GM23338 (cell line): Measurements from ENCODE around the gene RNF34. TPM values are rescaled to one million over a fixed set of nuclear protein-coding genes. Genes with fewer than 3 reads are reported as not detected.

ENCODE experiments used
- ATAC-seq: fragments of 200-7000 bp; cut with Tn5 transposase; 3 replicates; pipeline ENCODE4 v1.9.1; 2020
- DNase-seq: peaks from one replicate; pipeline ENCODE4 v3.0.0-alpha.2; 2015; ENCODE audit warnings: low spot score
- H2AFZ ChIP-seq: fragments of 200-600 bp; sonication (generic); 2 replicates; pipeline ENCODE4 v1.8.0; 2016; ENCODE audit warnings: antibody characterized with exemption, mild to moderate bottlenecking, moderate library complexity
- H3F3A ChIP-seq: fragments of 200-600 bp; sonication (generic); replicated peaks from 2 replicates; pipeline ENCODE4 v1.8.0; 2017; ENCODE audit warnings: antibody characterized with exemption, mixed run types, low read depth
- H3K27ac ChIP-seq: fragments of 200-600 bp; sonication (generic); 2 replicates; pipeline ENCODE4 v1.6.1; 2016; ENCODE audit warnings: low read depth
- H3K27me3 ChIP-seq: fragments of 200-600 bp; sonication (generic); 2 replicates; pipeline ENCODE4 v1.8.0; 2016; ENCODE audit warnings: mild to moderate bottlenecking, mixed run types, moderate library complexity; ENCODE audit not compliant: insufficient read depth
- H3K36me3 ChIP-seq: fragments of 200-600 bp; sonication (generic); 2 replicates; pipeline ENCODE4 v1.8.0; 2016; ENCODE audit warnings: mild to moderate bottlenecking; ENCODE audit not compliant: insufficient read depth
- H3K4me1 ChIP-seq: fragments of 200-600 bp; sonication (generic); 2 replicates; pipeline ENCODE4 v1.8.0; 2016; ENCODE audit warnings: mild to moderate bottlenecking, moderate library complexity; ENCODE audit not compliant: insufficient read depth
- H3K4me2 ChIP-seq: fragments of 200-600 bp; sonication (generic); 2 replicates; pipeline ENCODE4 v1.7.1; 2017; ENCODE audit warnings: mixed run types
- H3K4me3 ChIP-seq: fragments of 200-600 bp; sonication (generic); 2 replicates; pipeline ENCODE4 v1.6.1; 2016; ENCODE audit warnings: mixed run types
- H3K79me2 ChIP-seq: fragments of 200-600 bp; sonication (generic); replicated peaks from 2 replicates; pipeline ENCODE4 v1.8.0; 2017; ENCODE audit warnings: mild to moderate bottlenecking; ENCODE audit not compliant: insufficient read depth
- H3K9me2 ChIP-seq: fragments of 200-600 bp; sonication (generic); 2 replicates; pipeline ENCODE4 v1.8.0; 2017; ENCODE audit not compliant: insufficient read depth
- H4K20me1 ChIP-seq: fragments of 200-600 bp; sonication (generic); replicated peaks from 2 replicates; pipeline ENCODE4 v1.8.0; 2017; ENCODE audit warnings: mild to moderate bottlenecking; ENCODE audit not compliant: insufficient read depth
- H3K27ac Mint-ChIP-seq: 2 replicates; pipeline ENCODE4 v1.8.0; 2020; ENCODE audit warnings: inconsistent platforms, mild to moderate bottlenecking, moderate library complexity, mixed read lengths
- H3K27me3 Mint-ChIP-seq: 3 replicates; pipeline ENCODE4 v1.8.0; 2022; ENCODE audit warnings: low read depth, mild to moderate bottlenecking, moderate library complexity, mixed read lengths, inconsistent platforms; ENCODE audit not compliant: insufficient read depth, poor library complexity
- H3K36me3 Mint-ChIP-seq: 3 replicates; pipeline ENCODE4 v1.8.0; 2021; ENCODE audit warnings: low read depth, mild to moderate bottlenecking, inconsistent platforms, moderate library complexity, mixed read lengths
- H3K4me1 Mint-ChIP-seq: 3 replicates; pipeline ENCODE4 v1.8.0; 2020; ENCODE audit warnings: mild to moderate bottlenecking, inconsistent platforms, mixed read lengths
- H3K4me3 Mint-ChIP-seq: 3 replicates; pipeline ENCODE4 v1.8.0; 2021; ENCODE audit warnings: moderate library complexity, mild to moderate bottlenecking, inconsistent platforms, mixed read lengths
- H3K9me3 Mint-ChIP-seq: 3 replicates; pipeline ENCODE4 v1.8.0; 2020; ENCODE audit warnings: moderate library complexity, mild to moderate bottlenecking, inconsistent platforms, mixed read lengths
- EZH2phosphoT487 ChIP-seq: fragments of 200-600 bp; sonication (generic); IDR thresholded peaks from one replicate; pipeline ENCODE4 v1.8.1; 2018; ENCODE audit warnings: antibody characterized with exemption; ENCODE audit not compliant: unreplicated experiment
- JUNB ChIP-seq: IDR thresholded peaks from one replicate; pipeline ENCODE4 v1.6.1; 2016; ENCODE audit warnings: antibody characterized with exemption; ENCODE audit not compliant: unreplicated experiment
- POLR2AphosphoS5 ChIP-seq: IDR thresholded peaks from 2 replicates; pipeline ENCODE4 v1.6.1; 2016; ENCODE audit warnings: antibody characterized with exemption, low read depth
- STAT1 ChIP-seq: IDR thresholded peaks from one replicate; pipeline ENCODE4 v1.6.1; 2016; ENCODE audit warnings: antibody characterized with exemption; ENCODE audit not compliant: unreplicated experiment
- ZNF114 ChIP-seq: fragments of 250-450 bp; sonication (Bioruptor Pico); IDR thresholded peaks from 2 replicates; pipeline ENCODE4 v1.5.0; 2020; ENCODE audit warnings: mild to moderate bottlenecking, moderate library complexity
- ZNF331 ChIP-seq: fragments of 250-450 bp; sonication (Bioruptor Pico); IDR thresholded peaks from 2 replicates; pipeline ENCODE4 v1.5.0; 2020; ENCODE audit warnings: low read depth, mild to moderate bottlenecking, moderate library complexity
- polyA plus RNA-seq: library from polyadenylated mRNA; unstranded; fragments of >200 nt; fragmentation: Nextera tagmentation; extraction: Ambion mirVana; gene quantifications from 2 replicates; pipeline ENCODE4 v1.2.1, GENCODE V29; 2016
- total RNA-seq: library from RNA; depleted of rRNA; stranded (reverse); fragments of >200 nt; shearing (Covaris generic); gene quantifications from 2 replicates; pipeline ENCODE4 v1.2.3, GENCODE V29; 2014
- TF ChIP-seq, protein P1 (sequence below), 2 experiments: fragments of 200-600 bp in 1 of 2; sonication (generic) in 1 of 2; conservative IDR thresholded peaks; 2 replicates each; pipeline versions ENCODE4 v1.5.1 to v1.6.1; 2016 to 2017; ENCODE audit warnings: antibody characterized with exemption in 2 of 2, low read depth in 2 of 2, mild to moderate bottlenecking in 2 of 2, moderate library complexity in 1 of 2
- TF ChIP-seq, protein P2 (sequence below): IDR thresholded peaks from one replicate; pipeline ENCODE4 v1.6.1; 2018; ENCODE audit warnings: antibody characterized with exemption; ENCODE audit not compliant: unreplicated experiment
- TF ChIP-seq, protein P3 (sequence below): fragments of 250-450 bp; sonication (Bioruptor Pico); IDR thresholded peaks from 2 replicates; pipeline ENCODE4 v1.5.0; 2020; ENCODE audit warnings: mild to moderate bottlenecking, moderate library complexity
- TF ChIP-seq, protein P4 (sequence below): IDR thresholded peaks from 2 replicates; pipeline ENCODE4 v1.6.1; 2016; ENCODE audit warnings: antibody characterized with exemption

RNF34 gene
- total and polyA plus RNA-seq, 2 experiments from 2014 or later, result 47.2 to 63.3 TPM

DNA sequence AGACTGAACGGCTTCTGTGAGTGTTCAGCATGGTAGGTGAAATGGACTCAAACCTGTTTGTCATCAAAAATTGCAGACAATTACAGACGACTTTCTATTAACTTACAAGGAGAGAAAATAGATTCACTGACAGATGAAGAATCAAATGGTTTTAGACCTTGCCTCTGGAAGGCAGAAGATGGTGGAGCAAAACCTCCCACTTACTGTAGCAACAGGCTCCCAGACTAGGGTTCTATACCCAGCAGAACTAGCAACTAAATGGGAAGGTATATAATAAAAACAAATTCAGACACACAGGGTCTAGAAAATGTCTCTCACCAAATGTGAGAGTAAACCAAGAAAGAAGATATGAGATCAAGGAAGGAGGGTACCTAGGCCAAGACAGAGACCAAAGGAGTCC, 36.8 kb downstream of the RNF34 start:
- Histone ChIP-seq H2AFZ (no peak overlapping the region), H3F3A (0 out of 2 replicates have a peak, but pooled peaks cover 13% of the 10 kb centered on the region), H3K27ac (0 out of 2 replicates have a peak overlapping the region, but pooled peaks have one; percentile 32), H3K9me2 (no peaks in the 10 kb centered on the region), H3K4me3 (no peak overlapping the region), H4K20me1 (peaks cover 18% of the 10 kb centered on the region), H3K36me3 (peaks cover 43% of the 10 kb centered on the region; the same call in 1 of the 2 replicates), H3K27me3 (no peaks in the 10 kb centered on the region), H3K79me2 (peaks cover 9% of the 10 kb centered on the region; the same call in 1 of the 2 replicates), H3K4me2 (no peak overlapping the region), H3K4me1 (no peaks in the 10 kb centered on the region)
- ATAC-seq, result no peak
- TF ChIP-seq JUNB, result no peak
- TF ChIP-seq ZNF331 (CRISPR knock-in tag), result no peak
- TF ChIP-seq, protein P1, sequence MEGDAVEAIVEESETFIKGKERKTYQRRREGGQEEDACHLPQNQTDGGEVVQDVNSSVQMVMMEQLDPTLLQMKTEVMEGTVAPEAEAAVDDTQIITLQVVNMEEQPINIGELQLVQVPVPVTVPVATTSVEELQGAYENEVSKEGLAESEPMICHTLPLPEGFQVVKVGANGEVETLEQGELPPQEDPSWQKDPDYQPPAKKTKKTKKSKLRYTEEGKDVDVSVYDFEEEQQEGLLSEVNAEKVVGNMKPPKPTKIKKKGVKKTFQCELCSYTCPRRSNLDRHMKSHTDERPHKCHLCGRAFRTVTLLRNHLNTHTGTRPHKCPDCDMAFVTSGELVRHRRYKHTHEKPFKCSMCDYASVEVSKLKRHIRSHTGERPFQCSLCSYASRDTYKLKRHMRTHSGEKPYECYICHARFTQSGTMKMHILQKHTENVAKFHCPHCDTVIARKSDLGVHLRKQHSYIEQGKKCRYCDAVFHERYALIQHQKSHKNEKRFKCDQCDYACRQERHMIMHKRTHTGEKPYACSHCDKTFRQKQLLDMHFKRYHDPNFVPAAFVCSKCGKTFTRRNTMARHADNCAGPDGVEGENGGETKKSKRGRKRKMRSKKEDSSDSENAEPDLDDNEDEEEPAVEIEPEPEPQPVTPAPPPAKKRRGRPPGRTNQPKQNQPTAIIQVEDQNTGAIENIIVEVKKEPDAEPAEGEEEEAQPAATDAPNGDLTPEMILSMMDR (conservative IDR thresholded peaks at IDR 0.05; ENCODE audit: low read depth in 2 of 2), result no peak
- TF ChIP-seq STAT1, result no peak
- TF ChIP-seq ZNF114 (CRISPR knock-in tag), result no peak
- TF ChIP-seq, protein P2, sequence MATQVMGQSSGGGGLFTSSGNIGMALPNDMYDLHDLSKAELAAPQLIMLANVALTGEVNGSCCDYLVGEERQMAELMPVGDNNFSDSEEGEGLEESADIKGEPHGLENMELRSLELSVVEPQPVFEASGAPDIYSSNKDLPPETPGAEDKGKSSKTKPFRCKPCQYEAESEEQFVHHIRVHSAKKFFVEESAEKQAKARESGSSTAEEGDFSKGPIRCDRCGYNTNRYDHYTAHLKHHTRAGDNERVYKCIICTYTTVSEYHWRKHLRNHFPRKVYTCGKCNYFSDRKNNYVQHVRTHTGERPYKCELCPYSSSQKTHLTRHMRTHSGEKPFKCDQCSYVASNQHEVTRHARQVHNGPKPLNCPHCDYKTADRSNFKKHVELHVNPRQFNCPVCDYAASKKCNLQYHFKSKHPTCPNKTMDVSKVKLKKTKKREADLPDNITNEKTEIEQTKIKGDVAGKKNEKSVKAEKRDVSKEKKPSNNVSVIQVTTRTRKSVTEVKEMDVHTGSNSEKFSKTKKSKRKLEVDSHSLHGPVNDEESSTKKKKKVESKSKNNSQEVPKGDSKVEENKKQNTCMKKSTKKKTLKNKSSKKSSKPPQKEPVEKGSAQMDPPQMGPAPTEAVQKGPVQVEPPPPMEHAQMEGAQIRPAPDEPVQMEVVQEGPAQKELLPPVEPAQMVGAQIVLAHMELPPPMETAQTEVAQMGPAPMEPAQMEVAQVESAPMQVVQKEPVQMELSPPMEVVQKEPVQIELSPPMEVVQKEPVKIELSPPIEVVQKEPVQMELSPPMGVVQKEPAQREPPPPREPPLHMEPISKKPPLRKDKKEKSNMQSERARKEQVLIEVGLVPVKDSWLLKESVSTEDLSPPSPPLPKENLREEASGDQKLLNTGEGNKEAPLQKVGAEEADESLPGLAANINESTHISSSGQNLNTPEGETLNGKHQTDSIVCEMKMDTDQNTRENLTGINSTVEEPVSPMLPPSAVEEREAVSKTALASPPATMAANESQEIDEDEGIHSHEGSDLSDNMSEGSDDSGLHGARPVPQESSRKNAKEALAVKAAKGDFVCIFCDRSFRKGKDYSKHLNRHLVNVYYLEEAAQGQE, result no peak
- no peak for TF ChIP-seq POLR2AphosphoS5
- TF ChIP-seq, protein P3, sequence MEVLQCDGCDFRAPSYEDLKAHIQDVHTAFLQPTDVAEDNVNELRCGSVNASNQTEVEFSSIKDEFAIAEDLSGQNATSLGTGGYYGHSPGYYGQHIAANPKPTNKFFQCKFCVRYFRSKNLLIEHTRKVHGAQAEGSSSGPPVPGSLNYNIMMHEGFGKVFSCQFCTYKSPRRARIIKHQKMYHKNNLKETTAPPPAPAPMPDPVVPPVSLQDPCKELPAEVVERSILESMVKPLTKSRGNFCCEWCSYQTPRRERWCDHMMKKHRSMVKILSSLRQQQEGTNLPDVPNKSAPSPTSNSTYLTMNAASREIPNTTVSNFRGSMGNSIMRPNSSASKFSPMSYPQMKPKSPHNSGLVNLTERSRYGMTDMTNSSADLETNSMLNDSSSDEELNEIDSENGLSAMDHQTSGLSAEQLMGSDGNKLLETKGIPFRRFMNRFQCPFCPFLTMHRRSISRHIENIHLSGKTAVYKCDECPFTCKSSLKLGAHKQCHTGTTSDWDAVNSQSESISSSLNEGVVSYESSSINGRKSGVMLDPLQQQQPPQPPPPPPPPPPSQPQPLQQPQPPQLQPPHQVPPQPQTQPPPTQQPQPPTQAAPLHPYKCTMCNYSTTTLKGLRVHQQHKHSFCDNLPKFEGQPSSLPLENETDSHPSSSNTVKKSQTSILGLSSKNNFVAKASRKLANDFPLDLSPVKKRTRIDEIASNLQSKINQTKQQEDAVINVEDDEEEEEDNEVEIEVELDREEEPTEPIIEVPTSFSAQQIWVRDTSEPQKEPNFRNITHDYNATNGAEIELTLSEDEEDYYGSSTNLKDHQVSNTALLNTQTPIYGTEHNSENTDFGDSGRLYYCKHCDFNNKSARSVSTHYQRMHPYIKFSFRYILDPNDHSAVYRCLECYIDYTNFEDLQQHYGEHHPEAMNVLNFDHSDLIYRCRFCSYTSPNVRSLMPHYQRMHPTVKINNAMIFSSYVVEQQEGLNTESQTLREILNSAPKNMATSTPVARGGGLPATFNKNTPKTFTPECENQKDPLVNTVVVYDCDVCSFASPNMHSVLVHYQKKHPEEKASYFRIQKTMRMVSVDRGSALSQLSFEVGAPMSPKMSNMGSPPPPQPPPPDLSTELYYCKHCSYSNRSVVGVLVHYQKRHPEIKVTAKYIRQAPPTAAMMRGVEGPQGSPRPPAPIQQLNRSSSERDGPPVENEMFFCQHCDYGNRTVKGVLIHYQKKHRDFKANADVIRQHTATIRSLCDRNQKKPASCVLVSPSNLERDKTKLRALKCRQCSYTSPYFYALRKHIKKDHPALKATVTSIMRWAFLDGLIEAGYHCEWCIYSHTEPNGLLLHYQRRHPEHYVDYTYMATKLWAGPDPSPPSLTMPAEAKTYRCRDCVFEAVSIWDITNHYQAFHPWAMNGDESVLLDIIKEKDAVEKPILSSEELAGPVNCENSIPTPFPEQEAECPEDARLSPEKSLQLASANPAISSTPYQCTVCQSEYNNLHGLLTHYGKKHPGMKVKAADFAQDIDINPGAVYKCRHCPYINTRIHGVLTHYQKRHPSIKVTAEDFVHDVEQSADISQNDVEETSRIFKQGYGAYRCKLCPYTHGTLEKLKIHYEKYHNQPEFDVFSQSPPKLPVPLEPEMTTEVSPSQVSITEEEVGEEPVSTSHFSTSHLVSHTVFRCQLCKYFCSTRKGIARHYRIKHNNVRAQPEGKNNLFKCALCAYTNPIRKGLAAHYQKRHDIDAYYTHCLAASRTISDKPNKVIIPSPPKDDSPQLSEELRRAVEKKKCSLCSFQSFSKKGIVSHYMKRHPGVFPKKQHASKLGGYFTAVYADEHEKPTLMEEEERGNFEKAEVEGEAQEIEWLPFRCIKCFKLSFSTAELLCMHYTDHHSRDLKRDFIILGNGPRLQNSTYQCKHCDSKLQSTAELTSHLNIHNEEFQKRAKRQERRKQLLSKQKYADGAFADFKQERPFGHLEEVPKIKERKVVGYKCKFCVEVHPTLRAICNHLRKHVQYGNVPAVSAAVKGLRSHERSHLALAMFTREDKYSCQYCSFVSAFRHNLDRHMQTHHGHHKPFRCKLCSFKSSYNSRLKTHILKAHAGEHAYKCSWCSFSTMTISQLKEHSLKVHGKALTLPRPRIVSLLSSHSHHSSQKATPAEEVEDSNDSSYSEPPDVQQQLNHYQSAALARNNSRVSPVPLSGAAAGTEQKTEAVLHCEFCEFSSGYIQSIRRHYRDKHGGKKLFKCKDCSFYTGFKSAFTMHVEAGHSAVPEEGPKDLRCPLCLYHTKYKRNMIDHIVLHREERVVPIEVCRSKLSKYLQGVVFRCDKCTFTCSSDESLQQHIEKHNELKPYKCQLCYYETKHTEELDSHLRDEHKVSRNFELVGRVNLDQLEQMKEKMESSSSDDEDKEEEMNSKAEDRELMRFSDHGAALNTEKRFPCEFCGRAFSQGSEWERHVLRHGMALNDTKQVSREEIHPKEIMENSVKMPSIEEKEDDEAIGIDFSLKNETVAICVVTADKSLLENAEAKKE (CRISPR knock-in tag), result no peak
- TF ChIP-seq EZH2phosphoT487, result no peak
- TF ChIP-seq, protein P4, sequence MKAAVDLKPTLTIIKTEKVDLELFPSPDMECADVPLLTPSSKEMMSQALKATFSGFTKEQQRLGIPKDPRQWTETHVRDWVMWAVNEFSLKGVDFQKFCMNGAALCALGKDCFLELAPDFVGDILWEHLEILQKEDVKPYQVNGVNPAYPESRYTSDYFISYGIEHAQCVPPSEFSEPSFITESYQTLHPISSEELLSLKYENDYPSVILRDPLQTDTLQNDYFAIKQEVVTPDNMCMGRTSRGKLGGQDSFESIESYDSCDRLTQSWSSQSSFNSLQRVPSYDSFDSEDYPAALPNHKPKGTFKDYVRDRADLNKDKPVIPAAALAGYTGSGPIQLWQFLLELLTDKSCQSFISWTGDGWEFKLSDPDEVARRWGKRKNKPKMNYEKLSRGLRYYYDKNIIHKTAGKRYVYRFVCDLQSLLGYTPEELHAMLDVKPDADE, result no peak
- Mint-ChIP-seq H3K9me3 (no peaks in the 10 kb centered on the region; the same call in 1 of the 3 replicates), H3K36me3 (peaks cover 95% of the 10 kb centered on the region), H3K27me3 (peaks cover 9% of the 10 kb centered on the region), H3K4me3 (no peak overlapping the region), H3K27ac (no peak overlapping the region), H3K4me1 (no peaks in the 10 kb centered on the region)
- DNase-seq, result no peak
